HPDE6-E6E7 (cell line): Measurements from ENCODE around the gene TOX2.

Experiments
- DNase-seq: peaks from one replicate; pipeline ENCODE4 v3.0.0; 2011; ENCODE audit warnings: missing footprints; ENCODE audit errors: extremely low spot score

The TOX2 gene

DNA sequence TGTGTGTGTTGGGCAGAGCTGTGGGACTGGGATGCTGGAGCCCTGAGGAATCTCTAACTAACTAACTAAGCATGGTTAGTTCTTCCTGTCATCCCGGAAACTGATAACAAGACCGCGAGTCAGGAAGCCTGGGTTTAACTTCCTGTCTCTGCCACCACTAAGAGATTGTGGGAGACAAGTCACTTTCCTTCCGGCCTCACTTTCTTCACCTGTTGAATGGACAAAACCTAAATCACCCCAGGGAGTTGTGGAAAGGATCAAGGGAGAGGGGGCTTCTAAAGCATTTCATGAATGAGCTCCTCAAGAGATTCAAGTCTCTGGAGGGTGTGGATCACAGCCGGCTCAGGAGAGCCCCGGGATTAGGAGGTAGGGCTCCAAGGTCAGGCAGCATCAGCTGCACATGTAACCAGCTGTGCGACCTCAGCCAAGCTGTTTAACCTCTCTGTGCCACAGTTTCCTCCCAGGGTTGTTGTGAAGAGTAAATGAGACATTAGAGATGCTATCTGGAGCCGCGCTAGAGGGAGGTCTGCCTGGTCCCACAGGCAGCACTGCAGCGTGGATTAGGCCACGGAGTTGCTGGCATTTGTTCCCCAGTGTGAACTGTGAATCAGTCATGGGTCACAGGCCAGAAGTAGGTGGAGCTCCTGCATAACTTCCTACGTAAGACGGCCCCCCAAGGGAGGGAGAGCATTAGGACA, 105.1 kb downstream of the TOX2 start:
- no peak for DNase-seq

DNA sequence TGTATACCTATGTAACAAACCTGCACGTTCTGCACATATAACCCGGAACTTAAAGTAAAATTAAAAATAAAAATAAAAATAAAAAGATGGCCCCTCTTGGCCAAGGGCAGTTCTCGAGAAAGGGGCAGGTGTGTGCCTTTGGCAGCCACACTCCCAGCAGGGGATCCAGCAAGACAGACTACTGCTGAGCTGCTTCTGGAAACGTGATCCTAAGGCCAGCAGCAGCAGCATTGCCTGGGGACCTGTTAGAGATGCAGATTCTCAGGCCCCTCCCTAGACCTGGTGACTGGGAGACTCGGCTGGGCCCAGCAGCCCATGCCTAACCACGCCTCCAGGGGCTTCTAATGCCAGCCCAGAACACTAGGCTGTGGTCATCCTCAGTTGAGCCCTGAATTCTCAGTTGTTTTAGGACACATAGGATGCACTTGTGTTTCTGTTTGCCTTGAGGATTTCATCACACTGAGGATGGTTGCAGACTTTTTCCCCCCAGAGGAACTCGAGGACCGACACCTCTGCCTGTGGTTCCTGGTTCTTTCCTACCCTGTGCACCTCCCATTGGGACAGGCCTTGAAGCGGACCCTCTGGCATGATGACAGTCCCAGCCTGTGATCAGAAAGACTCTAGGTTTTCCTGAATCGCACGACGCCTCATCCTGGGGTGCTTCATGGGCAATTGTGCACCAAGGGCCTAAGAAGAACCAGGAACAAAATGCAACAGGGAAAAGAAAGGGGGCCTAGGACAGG, 105.9 kb downstream of the TOX2 start:
- DNase-seq: no peak

DNA sequence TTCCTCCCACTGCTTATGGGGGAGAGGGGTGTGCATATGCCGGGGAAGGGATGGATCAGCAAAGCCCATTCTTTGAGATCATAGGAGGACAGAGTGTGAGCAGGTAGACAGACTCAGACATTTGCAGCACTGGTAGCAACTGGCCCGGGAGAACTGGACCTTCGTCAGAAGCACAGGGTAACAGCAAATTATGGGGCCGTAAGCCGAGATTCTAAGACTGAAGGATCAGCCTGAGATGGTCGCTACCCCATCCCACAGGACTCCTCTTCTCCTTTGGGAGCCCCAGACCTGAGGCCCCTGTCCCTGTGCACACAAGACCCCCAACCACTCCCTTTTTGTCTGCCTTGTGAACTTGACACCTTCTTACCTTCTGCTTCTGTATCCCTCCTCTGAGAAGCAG, 106.5 kb downstream of the TOX2 start:
- no peak for DNase-seq

DNA sequence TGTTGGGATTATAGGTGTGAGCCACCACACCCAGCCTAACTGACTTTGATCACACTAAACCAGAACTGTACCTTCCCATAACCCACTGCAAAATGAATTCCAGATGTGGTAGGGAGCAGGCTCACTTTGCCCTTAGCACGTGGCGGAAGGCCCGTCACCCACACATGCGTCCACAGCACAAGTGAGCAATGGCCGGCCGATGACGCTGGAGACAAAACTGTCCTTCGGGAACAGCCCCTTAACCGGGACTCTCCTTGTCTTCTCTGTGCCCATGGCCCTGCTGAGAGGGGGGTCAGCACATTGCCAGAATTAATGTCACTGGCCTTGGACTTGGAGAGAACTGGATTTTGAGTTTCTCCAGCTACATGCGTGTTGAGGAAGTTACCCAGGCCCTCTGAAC, 107.2 kb downstream of the TOX2 start:
- DNase-seq: no peak

DNA sequence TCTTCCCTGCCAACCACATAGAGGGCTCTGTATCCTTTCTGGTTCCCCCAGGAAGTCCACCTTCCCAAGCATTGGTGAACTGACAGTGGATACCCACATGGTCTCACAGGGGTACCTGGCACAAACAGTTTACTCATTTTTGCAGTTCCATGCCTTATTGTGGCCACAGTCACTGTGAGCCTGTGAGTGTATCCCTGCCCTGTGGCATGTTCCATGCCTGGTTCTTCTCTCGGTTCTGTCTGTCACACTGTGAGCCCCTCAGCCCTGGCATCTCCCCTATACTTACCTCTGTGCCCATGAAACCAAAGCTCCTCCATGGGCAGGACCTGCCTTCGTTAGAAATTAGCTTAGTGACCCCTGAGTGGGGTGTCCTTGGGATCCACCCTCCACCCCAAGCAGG, 107.8 kb downstream of the TOX2 start:
- no peak for DNase-seq

DNA sequence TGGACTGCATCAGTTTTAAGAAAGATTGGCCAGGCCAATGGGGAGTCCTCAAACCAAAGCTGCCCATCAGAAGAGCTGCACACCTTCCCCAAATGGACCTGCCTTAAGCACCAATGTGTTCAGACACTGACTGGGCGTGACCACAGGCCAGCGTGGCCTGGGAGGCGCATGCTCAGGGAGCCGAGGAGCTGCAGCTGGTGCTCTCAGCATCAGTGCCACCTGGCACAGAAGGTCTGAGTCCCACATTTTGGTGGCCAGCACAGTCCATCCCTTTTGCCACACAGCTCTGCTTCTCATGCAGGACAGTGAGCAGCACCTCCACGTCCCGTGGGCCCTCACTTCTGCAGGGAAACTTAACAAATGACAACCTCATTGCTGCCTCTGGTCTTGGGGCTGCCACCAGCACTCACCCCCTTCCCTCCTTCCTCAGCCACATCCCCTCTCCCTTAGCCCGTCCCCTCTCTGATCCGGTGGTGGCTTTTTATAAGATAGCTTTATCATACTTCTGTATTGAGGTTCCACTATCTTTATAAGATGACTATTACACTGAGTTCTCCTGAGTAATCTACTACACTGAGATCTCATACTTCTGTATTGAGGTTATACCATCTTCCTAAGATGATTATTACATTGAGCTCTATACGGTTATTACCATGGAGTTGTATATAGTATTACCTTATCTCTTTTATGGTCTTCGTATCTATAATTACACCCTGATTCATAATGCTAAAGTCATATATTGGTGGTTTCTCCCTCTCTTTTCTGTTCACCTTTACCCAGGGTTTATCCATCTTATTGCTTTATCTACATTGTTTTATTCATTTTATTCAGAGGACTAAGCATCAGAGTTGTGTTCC, 109.1 kb downstream of the TOX2 start:
- DNase-seq: no peak

DNA sequence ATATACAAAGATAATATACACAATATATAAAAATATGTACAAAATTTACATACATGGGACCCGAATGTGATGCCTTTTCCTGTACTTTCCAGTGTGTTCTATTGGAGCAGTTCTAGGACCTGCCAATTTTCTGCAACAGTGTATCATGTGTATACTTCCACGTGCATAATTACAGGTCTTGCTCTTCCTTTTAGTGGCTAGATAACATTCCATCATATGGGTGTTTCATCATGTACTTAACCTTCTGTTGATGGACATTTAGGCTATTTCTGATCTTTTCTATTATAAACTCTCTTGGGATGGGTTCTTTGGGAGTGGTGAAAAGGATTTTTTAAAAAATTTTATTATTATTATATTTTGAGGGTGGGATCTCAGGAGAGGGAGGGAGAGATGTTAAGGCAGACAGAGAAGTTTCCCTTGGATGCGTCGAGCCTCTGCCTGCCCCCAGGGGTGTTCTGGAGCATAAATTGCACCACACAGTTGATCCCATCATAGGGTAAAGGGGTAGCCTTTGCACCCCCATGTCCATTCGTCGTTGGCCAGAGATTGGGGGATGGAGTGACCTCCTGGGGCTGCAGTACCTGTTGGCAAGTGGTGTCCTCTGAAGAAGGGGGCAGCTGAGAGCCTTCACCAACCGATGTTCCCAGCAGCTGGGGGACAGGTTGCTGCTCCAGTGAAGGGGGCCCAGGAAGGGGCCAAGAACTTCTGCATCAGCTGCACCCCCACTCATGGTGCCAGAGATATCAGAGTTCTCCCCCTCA, 110.3 kb downstream of the TOX2 start:
- DNase-seq: no peak

DNA sequence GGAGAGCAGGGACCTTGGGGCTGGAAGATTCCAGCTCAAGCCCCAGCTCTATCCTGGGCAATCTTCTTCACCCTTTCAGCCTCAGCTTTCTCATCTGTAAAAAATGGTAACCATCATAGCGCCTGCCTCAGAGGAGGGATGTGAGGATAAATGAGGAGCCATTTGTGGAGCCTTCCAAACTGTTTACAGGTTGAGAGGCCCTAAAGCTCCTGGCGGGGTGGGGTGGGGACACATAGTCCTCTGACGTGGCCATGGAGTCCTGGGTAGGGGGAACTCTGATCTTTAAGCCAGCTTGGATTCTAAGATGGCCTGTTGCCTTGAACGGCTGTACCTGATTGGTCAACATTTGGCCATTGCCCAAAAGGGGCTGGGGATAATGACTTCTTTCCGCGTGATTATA, 111.1 kb downstream of the TOX2 start:
- DNase-seq: no peak

DNA sequence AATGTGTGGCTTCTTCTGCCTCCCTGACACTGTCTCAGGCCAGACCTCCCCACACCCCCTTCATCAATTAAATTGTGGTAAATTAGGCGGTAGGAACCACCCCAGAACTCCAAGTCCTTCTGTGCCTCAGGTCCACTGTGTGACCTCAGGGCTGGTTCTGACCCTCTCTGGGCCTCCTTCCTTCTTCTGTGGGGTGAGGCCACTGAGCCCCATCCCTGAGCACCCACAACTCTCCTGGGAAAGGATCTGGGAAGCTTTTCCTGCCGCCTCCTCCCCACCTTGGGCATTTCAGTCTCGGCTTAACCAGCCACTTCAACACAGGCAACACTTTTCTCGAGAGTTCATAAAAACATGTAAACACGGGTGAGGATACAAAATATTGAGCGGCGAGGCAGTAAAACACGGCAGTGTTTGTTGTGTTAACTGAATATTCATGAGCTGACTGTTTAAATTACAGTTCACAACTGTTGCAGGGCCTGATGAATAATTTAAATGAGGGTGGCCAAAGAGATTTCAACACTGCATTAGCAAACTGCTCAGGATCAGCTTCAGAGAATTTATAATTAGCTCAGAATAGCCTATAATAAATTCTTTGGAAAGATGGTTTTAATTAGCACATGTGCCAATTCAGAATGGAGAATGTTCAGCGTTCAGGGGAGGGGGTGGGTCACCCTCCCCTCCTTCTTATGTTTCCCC, 112.1 kb downstream of the TOX2 start:
- no peak for DNase-seq

DNA sequence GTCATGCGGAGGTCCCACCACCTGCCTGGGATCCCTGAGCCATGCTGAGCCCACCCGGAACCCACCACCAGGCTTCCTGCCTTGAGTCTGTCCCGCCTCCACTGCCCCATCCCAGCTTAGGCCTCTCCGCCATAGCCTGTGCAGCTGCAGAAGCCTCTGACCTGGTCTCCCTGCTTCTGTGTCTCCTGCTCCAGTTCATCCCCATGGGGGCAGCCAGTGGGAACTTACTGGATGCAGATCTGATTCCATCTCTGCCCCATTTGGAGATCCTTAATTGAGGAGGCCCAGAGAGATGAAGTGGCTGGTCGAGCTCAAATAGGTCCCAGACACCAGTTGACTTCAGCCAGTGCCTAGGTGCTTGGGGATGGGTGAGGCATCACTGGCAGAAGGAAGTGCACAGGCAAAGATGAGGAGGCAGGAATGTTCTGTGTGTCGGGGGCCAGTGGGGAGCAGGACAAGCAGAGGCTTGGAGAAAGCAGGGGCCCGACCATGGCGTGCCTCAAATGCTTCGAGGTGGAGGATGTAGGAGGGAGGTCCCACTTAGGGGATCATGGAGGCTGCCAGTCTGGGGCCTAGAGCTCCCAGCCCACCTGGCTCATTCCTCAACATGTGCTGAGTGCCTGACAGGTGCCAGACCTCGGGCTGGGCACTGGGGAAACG, 112.8 kb downstream of the TOX2 start:
- DNase-seq: no peak

DNA sequence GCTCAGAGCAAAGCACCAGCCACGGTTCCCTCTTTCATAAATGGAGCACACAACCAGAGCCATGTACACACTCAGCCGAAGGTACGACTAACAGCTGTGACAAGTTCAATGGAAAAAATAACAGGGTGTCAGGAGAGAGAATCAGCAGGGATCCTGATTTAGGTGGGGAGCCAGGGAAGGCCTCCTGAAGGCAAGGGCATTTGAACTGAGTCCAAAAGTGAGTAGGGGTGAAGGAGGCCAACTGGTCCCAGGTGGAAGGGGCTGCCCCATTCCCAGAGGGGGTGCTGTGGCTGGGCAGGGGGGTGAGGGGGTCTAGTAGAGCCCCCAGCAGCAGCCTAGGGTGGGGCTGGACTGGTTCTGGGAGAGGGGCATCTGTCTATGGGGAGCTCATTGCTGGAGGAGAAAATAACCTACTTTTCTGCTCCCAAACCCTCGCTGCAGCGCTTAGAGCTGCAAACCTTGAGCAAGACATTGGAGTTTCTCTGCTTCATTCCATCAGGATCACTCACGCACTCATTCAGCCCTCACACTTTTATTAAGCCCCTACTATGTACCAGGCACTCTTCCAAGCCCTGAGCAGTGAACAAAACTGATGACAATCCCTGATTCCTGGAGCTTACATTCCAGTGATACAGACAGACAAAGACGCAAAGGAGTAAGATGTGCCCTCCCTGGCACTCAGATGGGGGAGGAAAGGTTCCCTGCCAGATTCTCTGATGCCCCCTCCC, 113.5 kb downstream of the TOX2 start:
- DNase-seq: no peak

DNA sequence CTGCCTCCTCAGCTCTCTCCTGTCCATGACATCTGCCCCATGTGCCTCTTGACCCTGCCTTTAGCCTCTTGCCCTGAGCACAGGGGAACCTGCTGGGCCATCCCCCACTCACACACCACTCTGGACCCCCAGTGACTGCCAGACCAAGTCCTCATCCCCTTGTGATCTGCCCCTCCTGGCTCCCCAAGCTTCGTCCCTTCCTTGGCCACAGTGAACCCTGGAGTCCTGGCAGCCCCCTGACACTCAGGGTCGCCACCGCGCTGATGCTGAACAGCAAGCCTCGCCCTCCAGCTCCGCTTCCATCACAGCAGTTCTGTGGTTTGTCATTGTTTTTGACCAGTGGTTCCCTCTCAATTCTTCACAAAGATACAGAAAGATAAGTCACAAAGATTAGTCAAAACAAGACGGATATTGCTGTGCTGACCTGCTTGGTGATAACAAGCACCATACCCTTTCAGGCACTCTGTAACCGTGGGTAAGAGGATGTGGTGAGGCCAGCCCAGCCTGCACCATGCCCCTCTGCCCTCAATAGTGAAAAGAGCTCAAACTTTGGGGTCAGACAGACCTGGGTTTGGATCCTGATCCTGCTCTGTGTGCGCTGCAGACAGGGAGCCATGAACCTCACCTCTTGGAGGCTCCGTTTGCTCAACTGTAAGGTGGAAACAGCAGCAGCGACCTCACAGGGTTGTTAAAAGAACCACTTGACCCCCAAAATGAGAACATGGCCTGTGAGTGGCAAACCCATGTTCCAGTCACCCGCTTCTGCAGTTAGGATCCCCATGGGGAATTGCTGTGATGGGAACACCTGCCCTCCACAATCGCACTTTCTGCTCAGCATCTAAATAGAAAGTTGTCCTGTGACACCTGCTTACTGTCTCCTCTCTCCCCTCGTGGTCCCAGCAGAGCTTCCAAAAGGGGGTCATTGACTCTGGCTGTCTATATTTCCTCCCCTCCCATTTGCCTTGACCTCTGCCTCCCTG, 114.5 kb downstream of the TOX2 start:
- DNase-seq: no peak

DNA sequence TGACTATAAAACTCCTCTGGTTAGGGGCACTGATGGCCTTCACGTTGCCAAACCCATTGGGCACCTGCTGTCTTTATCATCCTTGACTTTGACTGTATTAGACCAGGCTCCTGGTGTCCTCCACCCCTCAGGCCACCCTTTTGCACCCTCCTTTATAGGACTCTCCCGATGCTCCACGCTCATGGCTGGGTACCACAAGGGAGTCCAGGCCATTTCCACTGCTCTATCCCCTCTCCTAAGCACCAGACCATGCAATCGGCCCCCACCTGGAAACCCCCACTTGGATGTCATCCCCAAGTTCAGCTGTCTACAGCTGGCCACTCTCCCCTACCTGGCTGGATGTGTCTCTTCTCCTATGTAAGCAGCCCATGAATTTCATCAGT, 115.2 kb downstream of the TOX2 start:
- DNase-seq: no peak

DNA sequence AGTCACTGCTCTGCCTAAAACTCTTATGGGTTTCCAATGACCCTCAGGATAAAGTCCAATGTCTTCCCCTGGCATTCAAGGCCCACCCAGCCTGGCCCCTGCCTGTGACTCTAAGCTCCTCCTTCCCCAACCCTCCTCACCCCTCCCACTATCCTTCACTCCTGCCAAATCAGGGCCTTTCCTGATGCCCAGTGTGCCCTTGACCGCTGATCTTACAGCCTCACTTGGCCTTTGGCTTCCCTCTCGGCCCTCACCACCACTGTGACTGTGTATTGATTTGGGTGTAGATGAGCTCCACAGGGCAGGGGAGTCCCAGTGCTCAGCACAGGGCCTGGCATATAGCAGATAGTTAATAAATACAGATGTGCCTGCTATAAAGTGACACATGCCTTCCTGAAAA, 115.7 kb downstream of the TOX2 start:
- no peak for DNase-seq

DNA sequence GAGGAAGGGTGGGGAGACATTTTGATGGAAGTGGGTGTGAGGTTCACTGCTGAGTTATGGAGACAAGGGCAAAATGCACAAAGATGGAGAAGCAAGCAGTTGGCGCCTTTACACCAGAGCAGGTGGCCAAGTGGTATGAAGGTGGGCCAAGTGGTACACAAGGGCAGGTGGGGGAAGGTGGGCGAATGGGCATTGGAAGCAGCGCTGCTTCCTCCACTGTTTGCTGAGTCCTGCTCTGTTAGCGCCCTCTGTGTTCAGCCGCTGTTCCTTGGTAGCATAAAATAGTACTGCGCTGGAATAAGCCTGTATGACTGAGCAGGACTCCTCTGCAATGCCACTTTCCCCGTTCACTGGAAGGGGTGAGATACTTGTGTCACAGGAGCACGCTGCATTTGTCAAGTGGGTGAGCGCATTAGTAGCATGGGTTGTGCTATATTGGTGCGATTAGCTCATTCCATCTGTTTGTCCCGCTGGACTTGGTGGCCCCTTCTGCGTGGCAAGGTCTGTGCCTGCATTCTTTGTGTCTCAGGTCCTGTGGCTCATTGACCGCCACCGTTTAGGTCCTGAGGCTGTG, 116.4 kb downstream of the TOX2 start:
- DNase-seq: no peak

DNA sequence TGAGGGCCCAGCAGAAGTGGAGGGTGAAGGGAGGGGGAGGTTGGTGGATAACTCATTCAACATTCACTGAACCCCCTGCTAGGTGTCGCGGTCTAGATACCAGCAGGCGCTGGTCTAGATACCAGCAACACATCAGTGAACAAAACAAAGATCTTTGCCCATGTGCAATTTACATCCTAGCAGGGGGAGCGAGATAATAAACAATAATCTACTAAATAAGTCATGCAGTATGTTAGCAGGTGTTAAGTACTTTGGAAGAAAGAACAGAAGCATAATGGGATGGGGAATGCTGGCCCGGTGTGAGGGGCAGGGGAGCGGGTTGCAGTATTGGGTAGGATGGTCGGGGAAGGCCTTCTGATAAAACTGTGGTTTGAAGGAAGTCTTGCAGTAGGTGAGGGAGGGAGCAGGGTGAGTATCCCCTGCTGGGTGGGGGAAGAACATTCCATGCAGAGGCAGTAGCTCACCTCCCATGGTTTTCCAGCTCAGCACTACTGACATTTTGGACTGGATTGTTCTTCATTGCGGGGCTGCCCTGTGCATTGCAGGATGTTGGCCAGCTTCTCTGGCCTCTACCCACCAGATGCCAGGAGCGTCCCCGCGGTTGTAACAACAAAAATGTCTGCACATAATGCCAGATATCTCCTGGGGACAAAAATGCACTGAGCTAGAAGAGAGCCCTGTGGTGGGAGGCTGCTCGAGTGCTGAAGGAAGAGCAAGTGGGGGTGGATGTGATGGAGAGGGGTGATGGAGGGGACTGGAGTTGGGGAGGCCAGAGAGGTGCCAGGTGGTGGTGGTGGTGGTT, 117.3 kb downstream of the TOX2 start:
- DNase-seq: no peak

DNA sequence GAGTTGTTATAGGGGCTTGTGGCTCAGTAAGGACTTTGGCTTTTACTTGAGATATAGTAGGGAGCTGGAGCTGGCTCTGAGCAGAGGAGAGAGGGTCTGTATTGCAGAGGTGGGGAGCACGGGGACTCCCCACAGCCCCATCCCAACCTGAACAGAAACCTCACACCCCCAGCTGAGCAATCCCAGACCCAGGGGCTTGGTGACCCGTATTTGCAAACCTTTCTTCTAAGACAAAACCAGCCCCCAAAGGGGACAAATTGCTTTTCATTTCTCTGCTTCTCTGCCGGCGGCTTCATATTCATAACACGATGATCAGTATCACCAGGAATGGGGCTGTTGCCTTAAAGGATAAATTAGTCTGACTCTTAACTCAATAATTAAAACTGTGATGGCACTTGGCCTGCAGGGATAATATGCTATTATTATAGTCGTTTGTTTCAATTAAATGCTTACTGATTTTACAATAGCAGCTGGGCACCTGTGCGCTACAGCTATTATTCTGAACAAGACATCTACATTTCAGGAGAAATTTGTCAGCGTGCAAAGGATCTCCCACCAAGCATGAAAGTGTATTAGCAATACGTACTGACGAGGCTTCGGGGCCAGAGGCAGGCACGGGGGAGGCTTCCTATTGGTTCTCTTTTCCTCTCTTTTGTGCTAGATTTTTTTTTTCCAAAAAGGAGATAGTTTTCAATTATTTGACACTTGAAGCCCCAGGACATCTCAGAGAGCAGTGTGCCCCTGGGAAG, 118.1 kb downstream of the TOX2 start:
- no peak for DNase-seq
